ENCODE data around the gene MYEOV. TPM values are rescaled to one million over a fixed set of nuclear protein-coding genes. Genes with fewer than 3 reads are reported as not detected.

Gene MYEOV
- total RNA-seq, 1 experiment from 2014 or later: 0.22 TPM

GRCh38 chr11:69320756-69321741, 27.1 kb downstream of the MYEOV start:
- Mint-ChIP-seq H3K4me1 (peaks cover 0 to 4% of the 10 kb centered on the region in 2 experiments; a peak in 1 of 4 replicates), H3K4me3 (no peak overlapping the region; a peak in 1 of 5 replicates), H3K27ac (no peak overlapping the region; a peak in 3 of 7 replicates), H3K36me3 (ENCODE audit: insufficient read depth in 1 of 3, low read depth in 3 of 3) (no peaks in the 10 kb centered on the region), H3K27me3 (ENCODE audit: low read depth) (peaks cover 5% of the 10 kb centered on the region; the same call in 1 of the 2 replicates), H3K9me3 (no peaks in the 10 kb centered on the region; a peak in 1 of 5 replicates)
- Histone ChIP-seq H2AK5ac (ENCODE audit: insufficient read length, low read length) (no peak overlapping the region), H2BK12ac (ENCODE audit: insufficient read length, low read depth, low read length) (no peak overlapping the region), H3K23me2 (ENCODE audit: insufficient read length, low read depth, low read length, poor library complexity, severe bottlenecking) (no peaks in the 10 kb centered on the region), H3K9me3 (ENCODE audit: control insufficient read depth, low read depth, low read length) (no peaks in the 10 kb centered on the region), H3K56ac (ENCODE audit: insufficient read length, low read depth, low read length) (no peak overlapping the region), H3T11ph (ENCODE audit: low read length) (no peak overlapping the region), H3K27ac (ENCODE audit: insufficient read length, low read depth, low read length) (no peak overlapping the region), H4K5ac (ENCODE audit: insufficient read length, low read depth, low read length) (no peak overlapping the region), H3K4me2 (ENCODE audit: insufficient read depth, insufficient read length, low read length) (no peak overlapping the region), H3K79me2 (ENCODE audit: insufficient read depth, low read length) (no peaks in the 10 kb centered on the region), H2BK15ac (ENCODE audit: low read depth, low read length) (no peak overlapping the region), H2AFZ (ENCODE audit: low read length) (no peak overlapping the region), H3K4ac (ENCODE audit: low read depth, low read length) (no peak overlapping the region), H4K8ac (replicated peaks; ENCODE audit: insufficient read length, low read depth, low read length) (no peak overlapping the region), H3K14ac (ENCODE audit: insufficient read depth, low read length) (peak overlapping the region; percentile 42), H3K4me1 (ENCODE audit: insufficient read depth, low read length) (no peaks in the 10 kb centered on the region), H2BK5ac (ENCODE audit: insufficient read length, low read length) (no peak overlapping the region), H4K20me1 (ENCODE audit: control insufficient read depth, insufficient read depth, insufficient read length) (no peaks in the 10 kb centered on the region), H3K79me1 (ENCODE audit: insufficient read depth, low read depth, low read length, poor library complexity, severe bottlenecking) (no peaks in the 10 kb centered on the region), H3K9ac (ENCODE audit: extremely low read depth, insufficient read length, low read length) (no peak overlapping the region), H2BK120ac (ENCODE audit: low read depth, low read length, poor library complexity, severe bottlenecking) (no peak overlapping the region), H3K27me3 (ENCODE audit: insufficient read depth, low read length) (0 out of 2 replicates have a peak, but pooled peaks cover 2% of the 10 kb centered on the region), H3K23ac (ENCODE audit: insufficient read length, low read depth, low read length) (no peak overlapping the region), H3K18ac (ENCODE audit: insufficient read length, low read depth, low read length) (no peak overlapping the region), H4K91ac (ENCODE audit: insufficient read length, low read depth, low read length) (no peak overlapping the region), H2BK20ac (ENCODE audit: low read depth, low read length, poor library complexity, severe bottlenecking) (no peak overlapping the region)
- TF ChIP-seq CTCF (conservative IDR thresholded peaks at IDR 0.05): no peak
- DNase-seq: no peak
- WGBS (ENCODE audit: extremely low coverage, insufficient read length, low lambda C conversion rate): no CpG with 5 or more reads among the region's 10 CpGs

Data from H9 (cell line).